Stimulated activated CD8-positive, alpha-beta memory T cell treated with anti-CD3 and anti-CD28 coated beads, Interleukin-4, amount 100 ng/mL, for 48 hours (primary cell): Measurements from ENCODE around the gene MRPS12.
"Not testable (repeated sequence)": the region's sequence is repeated elsewhere in the genome, so short reads cannot be mapped to it uniquely, and the experiment has no call there.

ENCODE experiments used
- DNase-seq: peaks from one replicate; pipeline ENCODE4 v3.0.0-alpha.2; 2020

Gene MRPS12

GRCh38 chr19:38912600-38913514 lies 17.9 kb upstream of the MRPS12 start:
- DNase-seq: no peak

GRCh38 chr19:38913958-38914357 lies 16.8 kb upstream of the MRPS12 start:
- no peak for DNase-seq

- no peak for DNase-seq
Measured at GRCh38 chr19:38915329-38916321, 15.1 kb upstream of the MRPS12 start.

GRCh38 chr19:38917516-38917915 lies 13.2 kb upstream of the MRPS12 start:
- DNase-seq: no peak

GRCh38 chr19:38917921-38918491 lies 12.7 kb upstream of the MRPS12 start:
- no peak for DNase-seq

GRCh38 chr19:38918526-38918925 lies 12.2 kb upstream of the MRPS12 start:
- DNase-seq: no peak

- DNase-seq: no peak
Measured at GRCh38 chr19:38919837-38920601, 10.7 kb upstream of the MRPS12 start.

- DNase-seq: no peak
Measured at GRCh38 chr19:38920602-38921419, 9.9 kb upstream of the MRPS12 start.

- no peak for DNase-seq
Measured at GRCh38 chr19:38921420-38922274, 9.1 kb upstream of the MRPS12 start.

- DNase-seq: no peak
Measured at GRCh38 chr19:38922482-38922881, 8.3 kb upstream of the MRPS12 start.

GRCh38 chr19:38924388-38924787 lies 6.4 kb upstream of the MRPS12 start:
- no peak for DNase-seq

- DNase-seq: no peak
Measured at GRCh38 chr19:38928391-38929001, 2.2 kb upstream of the MRPS12 start.

- peak; percentile 91 for DNase-seq
Measured at GRCh38 chr19:38929929-38930775, 592 bp upstream of the MRPS12 start, which contains the start of gene SARS2. Gene SARS2, minus strand, starts transcription at chr19:38930763. Its CDS starts 27 bp downstream, at chr19:38930736.

- DNase-seq: no peak
Measured at GRCh38 chr19:38931521-38931793, 713 bp downstream of the MRPS12 start.

GRCh38 chr19:38932425-38933179 lies 1.9 kb downstream of the MRPS12 start:
- DNase-seq: peak; percentile 52

GRCh38 chr19:38933544-38933943 lies 2.8 kb downstream of the MRPS12 start:
- no peak for DNase-seq

GRCh38 chr19:38939957-38940356 lies 9.2 kb downstream of the MRPS12 start:
- DNase-seq: no peak

GRCh38 chr19:38941466-38941865 lies 10.7 kb downstream of the MRPS12 start:
- not testable (repeated sequence) for DNase-seq
